ENCODE results near the gene PRSS22.
A peak's percentile ranks its signal among the peaks of the same experiment; 100 is the strongest.

Gene PRSS22

GRCh38 chr16:2852731-2853507 is 5.1 kb downstream of the PRSS22 start:
- ATAC-seq (no peak), DNase-seq (no peak)

- DNase-seq (no peak), ATAC-seq (no peak)
Measured at GRCh38 chr16:2852003-2852730, 5.8 kb downstream of the PRSS22 start.

GRCh38 chr16:2848933-2849725 is 8.8 kb downstream of the PRSS22 start:
- DNase-seq, result no peak

GRCh38 chr16:2846511-2847310 is 11.3 kb downstream of the PRSS22 start:
- DNase-seq, result no peak
- peak; percentile 76 for ATAC-seq

More at GRCh38 chr16:2848933-2849725, 8.8 kb downstream of the PRSS22 start:
- ATAC-seq, result no peak

GRCh38 chr16:2845116-2845515 is 12.9 kb downstream of the PRSS22 start:
- DNase-seq (no peak), ATAC-seq (no peak)

GRCh38 chr16:2843526-2843925 is 14.4 kb downstream of the PRSS22 start:
- DNase-seq (no peak), ATAC-seq (no peak)

GRCh38 chr16:2842340-2843000 is 15.5 kb downstream of the PRSS22 start:
- DNase-seq, result peak; percentile 91

GRCh38 chr16:2841606-2842339 is 16.2 kb downstream of the PRSS22 start:
- DNase-seq, result no peak
- ATAC-seq, result peak; percentile 16

More at GRCh38 chr16:2842340-2843000, 15.5 kb downstream of the PRSS22 start:
- ATAC-seq, result peak; percentile 68

- ATAC-seq (no peak), DNase-seq (no peak)
Measured at GRCh38 chr16:2840914-2841313, 17.1 kb downstream of the PRSS22 start.

- DNase-seq (no peak), ATAC-seq (no peak)
Measured at GRCh38 chr16:2839650-2840450, 18.1 kb downstream of the PRSS22 start.

GRCh38 chr16:2838928-2839327 is 19.0 kb downstream of the PRSS22 start:
- DNase-seq (peak; percentile 72), ATAC-seq (peak; percentile 73)

GRCh38 chr16:2836646-2837508 is 21.1 kb downstream of the PRSS22 start:
- DNase-seq, result no peak
- no peak for ATAC-seq

GRCh38 chr16:2835638-2836493 is 22.1 kb downstream of the PRSS22 start:
- DNase-seq (no peak), ATAC-seq (no peak)

- DNase-seq (no peak), ATAC-seq (no peak)
Measured at GRCh38 chr16:2834968-2835367, 23.0 kb downstream of the PRSS22 start.

GRCh38 chr16:2833776-2834175 is 24.2 kb downstream of the PRSS22 start:
- ATAC-seq (no peak), DNase-seq (no peak)

GRCh38 chr16:2831203-2831602 is 26.8 kb downstream of the PRSS22 start:
- no peak for ATAC-seq
- no peak for DNase-seq

- ATAC-seq (no peak), DNase-seq (no peak)
Measured at GRCh38 chr16:2830355-2830695, 27.6 kb downstream of the PRSS22 start.

Data from stimulated activated naive CD8-positive, alpha-beta T cell treated with anti-CD3 and anti-CD28 coated beads, Interleukin-15, Interleukin-2, amounts not matched to agents 100 U/mL and 50 U/mL, for 24 hours (primary cell).